ENCODE measurements around the gene ADGRG1.

- TF ChIP-seq NRF1 (IDR thresholded peaks at IDR 0.05; ENCODE audit: low read depth, low read length) (no peak), RAD21 (IDR thresholded peaks at IDR 0.05; ENCODE audit: low read length) (no peak), RCOR1 (IDR thresholded peaks at IDR 0.05; ENCODE audit: low read length) (no peak), TAF1 (IDR thresholded peaks at IDR 0.05; ENCODE audit: borderline replicate concordance, low read depth, low read length) (no peak), EP300 (IDR thresholded peaks at IDR 0.05; ENCODE audit: borderline replicate concordance in 1 of 2, low read depth in 1 of 2, low read length in 1 of 2) (no peak), EZH2phosphoT487 (IDR thresholded peaks at IDR 0.05; ENCODE audit: borderline replicate concordance, low read depth) (no peak), YY1 (IDR thresholded peaks at IDR 0.05; ENCODE audit: low read depth) (no peak)
- TF ChIP-seq, protein P1, sequence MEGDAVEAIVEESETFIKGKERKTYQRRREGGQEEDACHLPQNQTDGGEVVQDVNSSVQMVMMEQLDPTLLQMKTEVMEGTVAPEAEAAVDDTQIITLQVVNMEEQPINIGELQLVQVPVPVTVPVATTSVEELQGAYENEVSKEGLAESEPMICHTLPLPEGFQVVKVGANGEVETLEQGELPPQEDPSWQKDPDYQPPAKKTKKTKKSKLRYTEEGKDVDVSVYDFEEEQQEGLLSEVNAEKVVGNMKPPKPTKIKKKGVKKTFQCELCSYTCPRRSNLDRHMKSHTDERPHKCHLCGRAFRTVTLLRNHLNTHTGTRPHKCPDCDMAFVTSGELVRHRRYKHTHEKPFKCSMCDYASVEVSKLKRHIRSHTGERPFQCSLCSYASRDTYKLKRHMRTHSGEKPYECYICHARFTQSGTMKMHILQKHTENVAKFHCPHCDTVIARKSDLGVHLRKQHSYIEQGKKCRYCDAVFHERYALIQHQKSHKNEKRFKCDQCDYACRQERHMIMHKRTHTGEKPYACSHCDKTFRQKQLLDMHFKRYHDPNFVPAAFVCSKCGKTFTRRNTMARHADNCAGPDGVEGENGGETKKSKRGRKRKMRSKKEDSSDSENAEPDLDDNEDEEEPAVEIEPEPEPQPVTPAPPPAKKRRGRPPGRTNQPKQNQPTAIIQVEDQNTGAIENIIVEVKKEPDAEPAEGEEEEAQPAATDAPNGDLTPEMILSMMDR (IDR thresholded peaks at IDR 0.05) = no peak
- TF ChIP-seq, protein P2, sequence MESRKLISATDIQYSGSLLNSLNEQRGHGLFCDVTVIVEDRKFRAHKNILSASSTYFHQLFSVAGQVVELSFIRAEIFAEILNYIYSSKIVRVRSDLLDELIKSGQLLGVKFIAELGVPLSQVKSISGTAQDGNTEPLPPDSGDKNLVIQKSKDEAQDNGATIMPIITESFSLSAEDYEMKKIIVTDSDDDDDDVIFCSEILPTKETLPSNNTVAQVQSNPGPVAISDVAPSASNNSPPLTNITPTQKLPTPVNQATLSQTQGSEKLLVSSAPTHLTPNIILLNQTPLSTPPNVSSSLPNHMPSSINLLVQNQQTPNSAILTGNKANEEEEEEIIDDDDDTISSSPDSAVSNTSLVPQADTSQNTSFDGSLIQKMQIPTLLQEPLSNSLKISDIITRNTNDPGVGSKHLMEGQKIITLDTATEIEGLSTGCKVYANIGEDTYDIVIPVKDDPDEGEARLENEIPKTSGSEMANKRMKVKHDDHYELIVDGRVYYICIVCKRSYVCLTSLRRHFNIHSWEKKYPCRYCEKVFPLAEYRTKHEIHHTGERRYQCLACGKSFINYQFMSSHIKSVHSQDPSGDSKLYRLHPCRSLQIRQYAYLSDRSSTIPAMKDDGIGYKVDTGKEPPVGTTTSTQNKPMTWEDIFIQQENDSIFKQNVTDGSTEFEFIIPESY (IDR thresholded peaks at IDR 0.05; ENCODE audit: borderline replicate concordance, low read depth) = no peak
- TF ChIP-seq, protein P3, sequence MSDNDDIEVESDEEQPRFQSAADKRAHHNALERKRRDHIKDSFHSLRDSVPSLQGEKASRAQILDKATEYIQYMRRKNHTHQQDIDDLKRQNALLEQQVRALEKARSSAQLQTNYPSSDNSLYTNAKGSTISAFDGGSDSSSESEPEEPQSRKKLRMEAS (IDR thresholded peaks at IDR 0.05; ENCODE audit: low read depth) = no peak
Observed at GRCh38 chr16:57695680-57696069, 67.2 kb downstream of the ADGRG1 start.
